CD4-positive, alpha-beta T cell treated with Interleukin-10 for 1 hour (primary cell): ENCODE measurements around the gene TNFRSF6B.
A peak's percentile ranks its signal among the peaks of the same experiment; 100 is the strongest.

Source experiments
- DNase-seq: peaks from one replicate; pipeline ENCODE4 v3.0.0-alpha.2; 2020

The TNFRSF6B gene

GRCh38 chr20:63739130-63740069 is 42.9 kb downstream of the TNFRSF6B start, which contains the start of gene SLC2A4RG:
Gene SLC2A4RG (plus strand): TSS chr20:63739776. CDS start chr20:63739913, 137 bp downstream.
- peak; percentile 82 for DNase-seq

DNA sequence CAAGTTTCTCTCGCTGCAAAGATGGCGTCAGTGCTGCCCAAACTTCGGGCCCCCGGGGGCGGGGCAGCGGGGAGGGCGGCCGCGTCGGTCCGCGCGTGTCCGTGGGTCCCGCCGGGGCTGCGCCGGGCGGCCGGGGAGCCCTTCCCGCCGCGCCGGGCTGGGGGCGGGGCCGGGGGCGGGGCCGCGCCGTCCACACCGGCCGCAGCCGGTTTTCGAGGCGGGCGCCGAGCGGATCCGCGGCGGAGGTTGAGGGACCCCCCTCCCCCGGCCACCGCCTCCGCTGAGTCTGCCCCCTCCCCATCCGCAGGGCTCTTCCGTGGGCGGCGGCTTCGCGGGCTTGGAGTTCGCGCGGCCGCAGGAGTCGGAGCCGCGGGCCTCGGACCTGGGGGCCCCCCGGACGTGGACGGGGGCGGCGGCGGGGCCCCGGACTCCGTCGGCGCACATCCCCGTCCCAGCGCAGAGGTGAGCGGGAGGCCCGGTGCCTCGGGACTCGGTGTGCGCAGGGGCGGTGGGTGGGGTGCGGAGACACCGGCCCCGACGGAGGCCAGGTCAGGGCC is 43.7 kb downstream of the TNFRSF6B start:
- peak; percentile 74 for DNase-seq

GRCh38 chr20:63740627-63741353 is 44.3 kb downstream of the TNFRSF6B start:
- DNase-seq: peak; percentile 40

- DNase-seq: no peak
These were observed 44.9 kb downstream of the TNFRSF6B start for GRCh38 chr20:63741354-63741675.

GRCh38 chr20:63741676-63742380 is 45.4 kb downstream of the TNFRSF6B start:
- no peak for DNase-seq

DNA sequence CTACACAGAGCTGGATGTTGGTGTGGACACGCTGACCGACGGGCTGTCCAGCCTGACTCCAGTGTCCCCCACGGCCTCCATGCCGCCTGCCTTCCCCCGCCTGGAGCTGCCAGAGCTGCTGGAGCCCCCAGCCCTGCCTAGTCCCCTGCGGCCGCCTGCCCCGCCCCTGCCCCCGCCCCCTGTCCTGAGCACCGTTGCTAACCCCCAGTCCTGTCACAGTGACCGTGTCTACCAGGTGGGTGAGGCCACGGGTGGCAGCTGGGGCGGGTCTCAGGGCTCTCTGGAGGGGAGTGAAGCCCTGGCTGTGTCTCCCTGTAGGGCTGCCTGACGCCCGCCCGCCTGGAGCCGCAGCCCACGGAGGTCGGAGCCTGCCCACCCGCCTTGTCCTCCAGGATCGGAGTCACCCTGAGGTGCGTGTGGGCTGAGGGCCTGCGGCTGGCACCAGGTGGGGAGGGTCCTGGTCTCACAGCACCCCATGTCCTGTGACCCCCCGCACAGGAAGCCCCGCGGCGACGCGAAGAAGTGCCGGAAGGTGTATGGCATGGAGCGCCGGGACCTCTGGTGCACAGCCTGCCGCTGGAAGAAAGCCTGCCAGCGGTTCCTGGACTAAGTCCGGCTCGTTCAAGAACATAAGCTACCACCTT is 46.1 kb downstream of the TNFRSF6B start:
- DNase-seq: no peak

DNA sequence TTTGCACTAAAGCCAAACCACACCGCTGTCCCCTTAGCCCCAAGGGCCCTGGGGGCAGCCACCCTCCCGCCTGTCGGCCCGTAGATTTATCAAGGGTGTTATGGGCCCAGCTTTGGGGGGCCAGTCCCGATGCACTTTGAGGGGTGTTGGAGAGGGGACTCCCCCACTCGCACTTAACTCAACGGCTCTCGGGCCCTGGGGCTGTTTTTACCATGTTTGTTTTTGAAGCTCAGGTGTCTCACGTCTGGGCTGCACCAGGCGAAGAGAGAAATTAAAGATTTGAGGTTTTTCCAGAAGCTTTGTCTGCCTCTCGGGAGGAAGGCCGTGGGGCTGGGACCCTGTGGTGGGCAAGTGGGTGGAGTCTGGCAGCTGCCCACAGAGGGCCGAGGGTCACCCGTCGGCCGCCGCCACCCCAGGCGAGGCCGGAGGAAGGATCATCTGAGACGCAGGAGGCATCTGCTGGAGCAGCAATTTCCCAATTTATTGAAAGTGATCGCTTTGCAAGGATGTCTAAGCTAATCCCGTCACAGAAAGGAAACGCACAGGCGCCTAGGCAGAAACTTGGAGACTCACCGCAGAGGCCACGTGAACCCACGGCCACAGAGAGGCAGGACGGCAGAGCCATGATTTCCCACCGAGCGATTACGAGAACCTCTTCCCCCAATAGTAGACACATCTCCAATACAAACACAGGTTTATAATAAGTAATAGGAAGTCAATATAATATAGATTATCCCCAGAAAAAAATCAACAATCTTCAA is 46.9 kb downstream of the TNFRSF6B start:
- no peak for DNase-seq

GRCh38 chr20:63744158-63744557 is 47.7 kb downstream of the TNFRSF6B start:
- DNase-seq: no peak

DNA sequence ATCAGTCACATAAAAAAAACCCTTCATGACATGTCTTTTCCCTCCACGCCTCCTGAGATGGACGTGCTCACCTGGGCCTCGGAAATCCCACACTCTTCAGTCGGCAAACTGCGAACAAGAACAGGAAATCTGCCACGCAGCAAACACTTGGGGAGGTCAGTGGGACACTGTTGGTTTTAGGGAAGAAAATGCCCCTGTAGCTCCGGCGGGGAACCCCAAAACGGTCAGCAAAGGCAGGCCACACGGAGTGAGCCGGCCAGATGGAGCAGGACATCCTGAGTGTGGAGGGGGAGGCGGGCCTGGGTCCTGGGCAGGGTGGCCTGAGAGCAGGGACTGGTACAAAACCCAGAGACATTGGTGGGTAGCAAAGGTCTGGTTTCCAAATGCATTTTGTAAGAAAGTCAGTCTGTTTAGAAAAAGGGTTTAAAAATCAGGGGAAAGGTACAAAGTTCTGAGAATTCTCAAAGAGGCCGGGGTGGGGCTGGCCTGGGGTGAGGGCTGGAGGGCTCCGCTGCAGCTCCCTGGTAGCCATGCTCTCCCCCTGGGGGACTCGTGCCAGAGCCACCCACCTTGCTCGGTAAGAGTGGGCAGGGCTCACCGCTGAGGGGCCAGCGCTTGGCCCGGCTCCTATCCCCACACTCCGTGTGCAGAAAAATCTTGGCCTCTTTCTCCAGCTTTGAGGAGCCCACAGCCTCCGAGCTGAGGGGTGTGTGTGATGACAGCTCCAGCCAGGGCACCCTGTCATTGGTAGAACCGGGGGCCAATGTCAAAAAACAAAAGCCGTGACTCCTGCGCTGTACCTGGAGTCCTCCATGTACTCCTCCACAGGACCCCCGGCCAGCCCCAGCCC is 48.3 kb downstream of the TNFRSF6B start:
- no peak for DNase-seq

DNA sequence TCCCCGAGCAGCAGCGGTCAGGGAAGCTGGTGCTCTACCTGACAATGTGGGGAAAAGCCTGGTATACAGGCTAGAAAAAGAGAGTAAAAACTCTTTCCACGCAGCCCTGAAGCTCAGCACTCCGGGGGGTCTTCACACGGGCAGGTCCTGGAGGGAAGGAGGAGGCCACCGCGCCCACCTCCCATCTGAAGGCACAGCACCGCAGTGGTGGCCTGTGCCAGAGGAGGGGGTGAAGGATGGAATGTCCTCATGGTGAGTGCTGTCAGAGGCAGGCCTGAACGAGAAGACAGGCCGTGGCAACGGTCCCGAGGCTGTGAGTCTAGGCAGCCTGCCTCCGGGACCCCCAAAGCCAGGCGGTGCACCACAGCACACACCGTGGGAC is 49.0 kb downstream of the TNFRSF6B start:
- DNase-seq: no peak

DNA sequence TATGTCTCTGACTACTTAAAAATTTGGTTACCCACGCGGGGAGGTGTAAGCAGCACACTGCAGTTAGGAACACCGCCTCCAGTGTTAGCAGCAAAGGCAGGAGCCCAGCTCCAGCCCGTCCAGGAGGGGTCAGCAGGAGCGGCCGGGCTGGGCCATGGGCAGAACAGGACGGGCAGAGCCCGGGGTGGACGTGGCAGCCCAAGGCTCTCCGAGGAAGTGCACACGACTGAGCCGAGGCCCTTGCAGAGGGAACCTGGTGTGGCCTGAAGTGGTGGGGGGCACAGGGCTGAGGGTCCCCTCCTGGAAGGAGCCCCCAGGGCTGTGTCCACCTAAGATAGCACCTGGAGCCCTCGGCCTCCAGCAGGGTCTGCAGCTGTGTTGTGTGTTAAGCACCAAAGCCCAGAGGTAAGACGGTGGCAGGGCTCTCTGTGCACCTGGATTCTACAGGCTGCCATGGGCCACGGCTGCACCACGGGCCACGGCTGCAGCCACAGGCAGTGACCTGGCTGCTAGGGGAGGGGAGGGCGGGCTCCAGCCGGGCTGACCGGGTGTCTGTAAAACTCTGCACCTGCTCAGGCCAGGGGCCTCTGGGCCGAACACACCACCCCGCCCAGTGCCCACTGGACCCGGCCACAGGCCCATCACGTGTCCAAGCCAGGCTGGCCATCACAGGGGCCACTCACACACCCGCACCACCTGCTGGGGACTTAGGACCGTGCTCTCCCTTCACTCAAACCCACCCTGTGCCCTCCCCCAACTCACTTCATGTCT is 49.7 kb downstream of the TNFRSF6B start:
- DNase-seq: no peak

DNA sequence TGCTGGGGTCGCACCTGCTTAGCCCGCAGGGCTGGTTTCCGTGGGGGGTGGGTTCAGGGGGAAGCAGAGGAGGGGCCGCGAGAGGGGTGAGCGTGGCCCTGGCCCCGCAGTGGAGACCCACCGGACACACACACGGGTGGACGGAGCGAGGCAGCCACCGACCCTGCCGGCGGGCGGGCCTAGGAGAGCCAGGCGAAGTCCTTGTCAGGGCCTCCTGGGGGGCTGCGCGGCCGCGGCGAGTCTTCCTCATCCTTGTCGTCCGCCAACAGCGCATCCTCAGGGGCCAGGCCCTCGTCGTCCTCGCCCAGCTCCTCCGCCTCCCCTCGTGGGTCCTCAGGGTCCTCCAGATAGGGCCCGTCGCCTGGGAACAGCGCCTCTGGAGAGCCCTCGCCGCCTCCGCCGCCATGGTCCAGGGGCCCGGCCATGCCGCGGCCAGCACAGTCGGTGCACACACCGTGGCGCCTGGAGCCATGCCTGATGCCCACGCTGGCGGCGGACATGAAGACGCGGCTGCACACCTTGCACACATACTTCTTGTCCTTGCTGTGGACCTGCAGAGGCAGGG is 50.4 kb downstream of the TNFRSF6B start:
- DNase-seq: no peak

GRCh38 chr20:63747622-63748069 is 51.2 kb downstream of the TNFRSF6B start:
- DNase-seq: no peak
